ENCODE measurements around the gene DIPK1C. TPM values are rescaled to one million over a fixed set of nuclear protein-coding genes. Genes with fewer than 3 reads are reported as not detected.

DIPK1C gene
- total and polyA plus RNA-seq, 2 donors (not counting 1 experiment from before 2014, with no cell fraction given): not detected

GRCh38 chr18:74450626-74451025 lies 6.5 kb downstream of the DIPK1C start:
- POLR2A ChIA-PET: no interaction called here

More at GRCh38 chr18:74450626-74451025, 6.5 kb downstream of the DIPK1C start:
- no peak overlapping the region for H3K9ac ChIP-seq (ENCODE audit: low read length)
- no peaks in the 10 kb centered on the region for H3K9me3 Mint-ChIP-seq (ENCODE audit: insufficient read depth)
- CTCF ChIA-PET: no interaction called here
- no peaks in the 10 kb centered on the region for H3K4me1 Mint-ChIP-seq
- H3K4me2 ChIP-seq (replicated peaks; ENCODE audit: low read depth, low read length, poor library complexity, severe bottlenecking): no peak overlapping the region
- ATAC-seq (ENCODE audit: low read depth) (no peak), DNase-seq (no peak)
- H3K4me3 ChIP-seq (ENCODE audit: control extremely low read depth in 1 of 5, extremely low read depth in 1 of 5, insufficient read depth in 1 of 5, low read depth in 2 of 5, low read length in 4 of 5): no peak overlapping the region
- 96% methylated on average over 7 of the region's 7 CpGs for WGBS (ENCODE audit: insufficient coverage)
- H2AFZ ChIP-seq (ENCODE audit: insufficient read depth, low read depth, low read length, poor library complexity, severe bottlenecking): no peak overlapping the region
- H3K9me3 ChIP-seq (ENCODE audit: control extremely low read depth in 1 of 3, control insufficient read depth in 2 of 3, insufficient read depth in 1 of 3, low read length in 2 of 3): no peaks in the 10 kb centered on the region
- H3K27me3 Mint-ChIP-seq: peaks cover 23% of the 10 kb centered on the region
- H3K27ac Mint-ChIP-seq: no peak overlapping the region
- H3K27me3 ChIP-seq (replicated peaks in 1 of 4; ENCODE audit: control extremely low read depth in 1 of 4, control insufficient read depth in 3 of 4, insufficient read depth in 4 of 4, low read length in 3 of 4): peaks cover 0 to 24% (median 4%) of the 10 kb centered on the region in 4 experiments
- no peak overlapping the region for H3K27ac ChIP-seq (ENCODE audit: low read length in 2 of 2)
- no peaks in the 10 kb centered on the region for H3K36me3 ChIP-seq (replicated peaks in 1 of 2; ENCODE audit: control extremely low read depth in 1 of 2, control insufficient read depth in 1 of 2, extremely low read depth in 1 of 2, insufficient read depth in 2 of 2, low read length in 1 of 2)
- intact Hi-C loops (cut with micrococcal nuclease): no loop called here
- H4K20me1 ChIP-seq (ENCODE audit: control insufficient read depth, insufficient read depth, low read length, poor library complexity, severe bottlenecking): no peaks in the 10 kb centered on the region
- no peak for TF ChIP-seq CTCF (IDR thresholded peaks at IDR 0.05)
- no peak for TF ChIP-seq EZH2 (IDR thresholded peaks at IDR 0.05; ENCODE audit: borderline replicate concordance, insufficient read depth, low read depth, low read length, poor library complexity, severe bottlenecking)
- H3K4me1 ChIP-seq (ENCODE audit: control insufficient read depth in 2 of 2, insufficient read depth in 2 of 2, low read length in 2 of 2): no peaks in the 10 kb centered on the region
- no peak overlapping the region for H3K4me3 Mint-ChIP-seq
- no peaks in the 10 kb centered on the region for H3K79me2 ChIP-seq (ENCODE audit: control insufficient read depth, insufficient read depth, low read length)

All from B cell (primary cell).